WTC11 (cell line): ENCODE measurements around the gene JAZF1. TPM values are rescaled to one million over a fixed set of nuclear protein-coding genes. Genes with fewer than 3 reads are reported as not detected.

Experiments used
- ATAC-seq: fragments of 200-7000 bp; cut with Tn5 transposase; 2 replicates; pipeline ENCODE4 v1.10.0; 2021; ENCODE audit warnings: mild to moderate bottlenecking, moderate library complexity
- CTCF ChIA-PET: fragments of 300-600 bp; sonication (Branson Sonifier 250); formaldehyde crosslinking; loops from one replicate; lab custom pipeline; 2021; ENCODE audit warnings: antibody characterized with exemption; lab: Charles Lee
- POLR2A ChIA-PET: fragments of 350-600 bp; sonication (Branson Sonifier 250); formaldehyde crosslinking; loops from one replicate; lab custom pipeline; 2021; ENCODE audit warnings: antibody characterized with exemption; lab: Charles Lee
- DNase-seq: peaks from one replicate; pipeline ENCODE4 v3.0.0; 2021; ENCODE audit warnings: low spot score
- H3K27ac Mint-ChIP-seq: 2 replicates; pipeline ENCODE4 v1.8.0; 2021; ENCODE audit warnings: mixed read lengths
- H3K27me3 Mint-ChIP-seq: 2 replicates; pipeline ENCODE4 v1.8.0; 2021; ENCODE audit warnings: low read depth, mild to moderate bottlenecking, moderate library complexity, mixed read lengths
- H3K36me3 Mint-ChIP-seq: 2 replicates; pipeline ENCODE4 v1.8.0; 2021; ENCODE audit warnings: mixed read lengths
- H3K4me1 Mint-ChIP-seq: 2 replicates; pipeline ENCODE4 v1.8.0; 2022; ENCODE audit warnings: mixed read lengths
- H3K4me3 Mint-ChIP-seq: 2 replicates; pipeline ENCODE4 v1.8.0; 2021; ENCODE audit warnings: mild to moderate bottlenecking, moderate library complexity, mixed read lengths
- H3K9me3 Mint-ChIP-seq: 2 replicates; pipeline ENCODE4 v1.8.0; 2021; ENCODE audit warnings: mixed read lengths
- ATF1 ChIP-seq: sonication (generic); formaldehyde crosslinking; IDR thresholded peaks from 2 replicates; pipeline ENCODE4 v1.8.1; 2023; ENCODE audit warnings: mild to moderate bottlenecking, moderate library complexity, missing genetic modification reagents
- E2F1 ChIP-seq: sonication (generic); formaldehyde crosslinking; IDR thresholded peaks from 2 replicates; pipeline ENCODE4 v1.8.0; 2022; ENCODE audit warnings: mild to moderate bottlenecking, missing genetic modification reagents
- ELF4 ChIP-seq: sonication (generic); formaldehyde crosslinking; IDR thresholded peaks from 2 replicates; pipeline ENCODE4 v1.8.1; 2022; ENCODE audit warnings: low read depth, mild to moderate bottlenecking, moderate library complexity, missing genetic modification reagents
- ERG ChIP-seq: fragments of 250-450 bp; sonication (Bioruptor Pico); IDR thresholded peaks from 2 replicates; pipeline ENCODE4 v1.8.0; 2021; ENCODE audit warnings: mild to moderate bottlenecking
- ETV6 ChIP-seq: sonication (generic); formaldehyde crosslinking; IDR thresholded peaks from 2 replicates; pipeline ENCODE4 v1.8.1; 2022; ENCODE audit warnings: mild to moderate bottlenecking, missing genetic modification reagents
- GABPB1 ChIP-seq: sonication (generic); formaldehyde crosslinking; IDR thresholded peaks from 2 replicates; pipeline ENCODE4 v1.8.1; 2023; ENCODE audit warnings: mild to moderate bottlenecking, missing genetic modification reagents
- MAX ChIP-seq: sonication (generic); formaldehyde crosslinking; IDR thresholded peaks from 2 replicates; pipeline ENCODE4 v1.8.0; 2022; ENCODE audit warnings: mild to moderate bottlenecking, missing genetic modification reagents
- OVOL2 ChIP-seq: fragments of 250-450 bp; sonication (Bioruptor Pico); IDR thresholded peaks from 2 replicates; pipeline ENCODE4 v1.9.0; 2021; ENCODE audit warnings: mild to moderate bottlenecking, borderline replicate concordance
- TP53 ChIP-seq: sonication (generic); formaldehyde crosslinking; IDR thresholded peaks from 2 replicates; pipeline ENCODE4 v1.8.1; 2023; ENCODE audit warnings: mild to moderate bottlenecking, missing genetic modification reagents
- USF2 ChIP-seq: sonication (generic); formaldehyde crosslinking; IDR thresholded peaks from 2 replicates; pipeline ENCODE4 v1.8.1; 2023; ENCODE audit warnings: mild to moderate bottlenecking, missing genetic modification reagents, moderate library complexity
- ZNF121 ChIP-seq: sonication (generic); formaldehyde crosslinking; IDR thresholded peaks from 2 replicates; pipeline ENCODE4 v1.8.0; 2023; ENCODE audit warnings: missing genetic modification reagents
- ZNF232 ChIP-seq: sonication (generic); formaldehyde crosslinking; IDR thresholded peaks from 2 replicates; pipeline ENCODE4 v1.8.0; 2022; ENCODE audit warnings: mild to moderate bottlenecking, missing genetic modification reagents
- ZNF317 ChIP-seq: sonication (generic); formaldehyde crosslinking; IDR thresholded peaks from 2 replicates; pipeline ENCODE4 v1.8.1; 2023; ENCODE audit warnings: low read depth, mild to moderate bottlenecking, moderate library complexity, missing genetic modification reagents, borderline replicate concordance
- ZNF512 ChIP-seq: sonication (generic); formaldehyde crosslinking; IDR thresholded peaks from 2 replicates; pipeline ENCODE4 v1.8.1; 2022; ENCODE audit warnings: missing genetic modification reagents, borderline replicate concordance
- ZNF532 ChIP-seq: fragments of 250-450 bp; sonication (Bioruptor Pico); IDR thresholded peaks from 2 replicates; pipeline ENCODE4 v1.9.0; 2021; ENCODE audit warnings: mild to moderate bottlenecking, borderline replicate concordance
- ZNF671 ChIP-seq: fragments of 250-450 bp; sonication (Bioruptor Pico); IDR thresholded peaks from 2 replicates; pipeline ENCODE4 v1.8.0; 2021; ENCODE audit warnings: mild to moderate bottlenecking
- total RNA-seq: library from RNA; stranded (reverse); gene quantifications from 3 replicates; pipeline ENCODE4 v1.2.3, GENCODE V29; 2021

The JAZF1 gene
- total RNA-seq, 1 experiment from 2014 or later: 19.0 TPM

- Mint-ChIP-seq H3K27me3 (no peaks in the 10 kb centered on the region), H3K27ac (no peak overlapping the region), H3K4me1 (peaks cover 4% of the 10 kb centered on the region; the same call in 1 of the 2 replicates), H3K4me3 (no peak overlapping the region), H3K36me3 (no peaks in the 10 kb centered on the region), H3K9me3 (peaks cover 14% of the 10 kb centered on the region)
- CTCF ChIA-PET: no interaction called here
- ATAC-seq (no peak), DNase-seq (no peak)
- POLR2A ChIA-PET: no interaction called here
- TF ChIP-seq ETV6 (CRISPR knock-in tag) (no peak), ZNF512 (CRISPR knock-in tag) (no peak), GABPB1 (CRISPR knock-in tag) (no peak)
Observed at GRCh38 chr7:28208506-28208905, 27.9 kb upstream of the JAZF1 start.

GRCh38 chr7:28207486-28208158, 27.0 kb upstream of the JAZF1 start:
- Mint-ChIP-seq H3K36me3 (no peaks in the 10 kb centered on the region), H3K4me1 (peaks cover 4% of the 10 kb centered on the region; the same call in 1 of the 2 replicates), H3K4me3 (no peak overlapping the region), H3K9me3 (peaks cover 14% of the 10 kb centered on the region), H3K27me3 (no peaks in the 10 kb centered on the region), H3K27ac (no peak overlapping the region)
- TF ChIP-seq ZNF671 (CRISPR knock-in tag) (no peak), ERG (CRISPR knock-in tag) (no peak), TP53 (CRISPR knock-in tag) (no peak), MAX (no peak), E2F1 (CRISPR knock-in tag) (no peak), ZNF532 (CRISPR knock-in tag) (no peak), OVOL2 (CRISPR knock-in tag) (no peak), ZNF121 (no peak), ZNF232 (CRISPR knock-in tag) (no peak)
- ATAC-seq (no peak), DNase-seq (no peak)
- ChIA-PET POLR2A (interaction anchor here (0.9 kb wide), 1 partner anchor 10 kb away, joined by 3 read pairs; no protein-coding TSS in a partner anchor), CTCF (no interaction called here)

- no peak overlapping the region for H3K4me3 Mint-ChIP-seq
- ChIA-PET POLR2A (no interaction called here), CTCF (interaction anchor here (0.7 to 1.7 kb wide), 12 partner anchors 10 to 144 kb away, joined by 3 to 11 read pairs (median 3); no protein-coding TSS in a partner anchor)
- no peak overlapping the region for H3K27ac Mint-ChIP-seq
- no peaks in the 10 kb centered on the region for H3K27me3 Mint-ChIP-seq
- H3K36me3 Mint-ChIP-seq: no peaks in the 10 kb centered on the region
- H3K9me3 Mint-ChIP-seq: peaks cover 14% of the 10 kb centered on the region
- DNase-seq (no peak), ATAC-seq (peak; percentile 90)
- no peak for TF ChIP-seq ZNF671 (CRISPR knock-in tag)
- TF ChIP-seq ERG (CRISPR knock-in tag): no peak
- TF ChIP-seq ZNF317 (CRISPR knock-in tag): no peak
- TF ChIP-seq USF2 (CRISPR knock-in tag): no peak
- no peak for TF ChIP-seq E2F1 (CRISPR knock-in tag)
- TF ChIP-seq ELF4 (CRISPR knock-in tag): no peak
- TF ChIP-seq MAX: no peak
- TF ChIP-seq ATF1 (CRISPR knock-in tag): no peak
- H3K4me1 Mint-ChIP-seq: peaks cover 4% of the 10 kb centered on the region; the same call in 1 of the 2 replicates
Observed at GRCh38 chr7:28205506-28205905, 24.9 kb upstream of the JAZF1 start.
